ENCODE measurements around the gene LRRK1.

DNA sequence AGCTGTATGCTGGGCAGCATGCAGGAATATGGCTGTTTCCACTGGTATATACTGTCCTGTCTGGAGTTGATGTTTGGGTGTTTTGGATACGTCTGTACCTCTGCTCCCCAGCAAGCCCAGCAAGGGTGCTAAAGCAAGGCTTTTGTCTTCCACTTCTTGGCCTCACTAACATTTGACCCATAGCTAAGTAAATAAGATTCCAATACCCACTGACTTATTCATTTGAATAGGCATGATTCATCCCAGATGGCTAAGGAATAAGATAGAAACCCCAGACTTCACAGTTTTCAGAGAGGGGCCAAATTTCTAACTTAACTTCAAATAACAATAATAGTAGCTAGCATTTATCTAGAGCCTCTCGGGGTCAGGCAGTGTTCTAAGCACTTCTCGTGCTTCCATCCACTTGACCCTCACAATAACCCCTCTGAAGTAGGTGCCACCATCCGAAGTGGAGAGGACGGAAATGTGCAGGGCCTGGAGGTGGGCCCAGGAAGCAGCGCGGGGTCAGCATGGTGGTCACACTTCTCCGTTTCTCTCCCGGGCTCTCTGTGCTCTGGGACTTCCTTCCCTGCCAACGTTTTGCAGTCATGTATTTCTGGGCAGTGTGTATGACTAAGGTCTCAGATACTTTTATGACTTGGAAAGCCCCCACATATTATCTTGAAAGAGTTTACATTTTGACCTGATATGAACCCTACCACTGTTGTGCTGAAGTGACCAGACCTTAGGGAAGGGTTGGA lies 39.3 kb downstream of the LRRK1 start:
- TF ChIP-seq YY1 (IDR thresholded peaks at IDR 0.05; ENCODE audit: low read depth) = no peak
- no peak for TF ChIP-seq EP300 (IDR thresholded peaks at IDR 0.05; ENCODE audit: borderline replicate concordance)
- TF ChIP-seq CREB1 (IDR thresholded peaks at IDR 0.05; ENCODE audit: low read depth) = no peak
